Calu3 (cell line): ENCODE data around the gene TINCR. TPM values are rescaled to one million over a fixed set of nuclear protein-coding genes. Genes with fewer than 3 reads are reported as not detected.

Experiments
- Bru-seq: library from RNA; stranded (reverse); fragments of 400-500 nt; gene quantifications from one replicate; lab custom pipeline; 2021; lab: Mats Ljungman, UMichigan
- BruChase-seq, 2 experiments: library from RNA; stranded (reverse); fragments of 400-500 nt; gene quantifications; one replicate each; lab custom pipeline; 2021; lab: Mats Ljungman, UMichigan
- BruUV-seq: library from RNA; stranded (reverse); fragments of 400-500 nt; replicated peaks from 2 replicates; lab custom pipeline; 2021; lab: Mats Ljungman, UMichigan
- CTCF ChIA-PET: fragments of 300-600 bp; sonication (Branson Sonifier 250); formaldehyde crosslinking; loops from one replicate; lab custom pipeline; 2022; ENCODE audit warnings: antibody characterized with exemption; lab: Charles Lee
- DNase-seq: peaks from one replicate; pipeline ENCODE4 v3.0.0; 2022
- H3K27ac Mint-ChIP-seq: one replicate; pipeline ENCODE4 v1.8.0; 2022; ENCODE audit warnings: mixed read lengths; ENCODE audit not compliant: unreplicated experiment
- H3K27me3 Mint-ChIP-seq: one replicate; pipeline ENCODE4 v1.8.0; 2022; ENCODE audit warnings: mixed read lengths; ENCODE audit not compliant: unreplicated experiment
- H3K36me3 Mint-ChIP-seq: one replicate; pipeline ENCODE4 v1.8.0; 2022; ENCODE audit warnings: mild to moderate bottlenecking, moderate library complexity, mixed read lengths; ENCODE audit not compliant: insufficient read depth, unreplicated experiment
- H3K4me1 Mint-ChIP-seq: one replicate; pipeline ENCODE4 v1.8.0; 2022; ENCODE audit warnings: mild to moderate bottlenecking, low read depth, mixed read lengths; ENCODE audit not compliant: unreplicated experiment
- H3K4me3 Mint-ChIP-seq: one replicate; pipeline ENCODE4 v1.8.0; 2022; ENCODE audit warnings: mild to moderate bottlenecking, low read depth, moderate library complexity, mixed read lengths; ENCODE audit not compliant: unreplicated experiment
- H3K9me3 Mint-ChIP-seq: one replicate; pipeline ENCODE4 v1.8.0; 2022; ENCODE audit warnings: low read depth, mixed read lengths; ENCODE audit not compliant: unreplicated experiment
- CTCF ChIP-seq: fragments of 200-600 bp; IDR thresholded peaks from one replicate; pipeline ENCODE4 v1.8.0; 2022; ENCODE audit warnings: antibody characterized with exemption; ENCODE audit not compliant: unreplicated experiment
- intact Hi-C: fragments of 100-400 bp; cut with micrococcal nuclease; formaldehyde crosslinking; loops from one replicate; pipeline ENCODE4 v1.10.0; 2022; ENCODE audit not compliant: unreplicated experiment
- long read RNA-seq: library from polyadenylated mRNA; stranded (forward); transcript quantifications from one replicate; pipeline ENCODE4 v2.0.0, GENCODE V29; 2022
- total RNA-seq: library from RNA; stranded (reverse); gene quantifications from 2 replicates; pipeline ENCODE4 v1.2.3, GENCODE V29; 2022

The TINCR gene
- total RNA-seq = 0.27 and 0.40 TPM in 2 replicates
- Bru-seq, nascent RNA = percentile 26 among the genes with signal in this experiment
- BruChase-seq, experiment 1, labeled RNA remaining after a 6-hour chase = percentile 28 among the genes with signal in this experiment
- percentile 33 among the genes with signal in this experiment for BruChase-seq, experiment 2, labeled RNA remaining after a 2-hour chase
- long read RNA-seq, partial matches to known transcripts = 0 of 2 reads
- long read RNA-seq, other reads (novel, unspliced or antisense) = 0 of 2 reads

GRCh38 chr19:5567360-5567969, at the start of gene TINCR:
TSS of gene TINCR (minus strand) at chr19:5567953.
- intact Hi-C loops = no loop called here
- Mint-ChIP-seq H3K4me1 (no peaks in the 10 kb centered on the region), H3K36me3 (no peaks in the 10 kb centered on the region), H3K27me3 (no peaks in the 10 kb centered on the region), H3K9me3 (no peaks in the 10 kb centered on the region), H3K4me3 (no peak within 1 kb of the TSS), H3K27ac (no peak within 1 kb of the TSS)
- CTCF ChIA-PET = no interaction called here
- no TSS peak for BruUV-seq
- TF ChIP-seq CTCF = peak; percentile 27
- peak; percentile 5 for DNase-seq

DNA sequence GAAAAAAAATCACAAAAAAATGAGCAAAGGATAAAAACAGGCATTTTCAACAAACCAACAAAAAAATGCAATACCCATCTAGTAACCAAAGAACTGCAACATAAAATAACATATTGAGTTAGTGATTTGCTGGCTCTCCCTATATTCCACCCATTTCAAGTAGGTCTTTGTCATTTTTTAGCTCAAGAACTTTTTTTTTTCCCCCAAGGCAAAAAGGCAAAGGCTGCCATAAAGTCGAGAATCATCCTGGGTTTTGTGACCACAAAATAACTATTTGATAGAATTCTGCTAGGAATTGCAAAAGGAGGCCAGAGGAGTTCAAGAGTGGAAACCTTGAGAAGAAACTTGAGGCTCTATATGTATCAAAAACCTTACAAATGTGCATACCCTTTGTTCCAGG, 49.3 kb upstream of the TINCR start:
- Mint-ChIP-seq H3K36me3 (peaks cover 46% of the 10 kb centered on the region), H3K4me3 (no peak overlapping the region), H3K27ac (no peak overlapping the region), H3K27me3 (no peaks in the 10 kb centered on the region), H3K9me3 (no peaks in the 10 kb centered on the region), H3K4me1 (peaks cover 13% of the 10 kb centered on the region)
- intact Hi-C loops = no loop called here
- BruUV-seq = no TSS peak
- CTCF ChIA-PET = no interaction called here
- TF ChIP-seq CTCF = no peak
- no peak for DNase-seq

DNA sequence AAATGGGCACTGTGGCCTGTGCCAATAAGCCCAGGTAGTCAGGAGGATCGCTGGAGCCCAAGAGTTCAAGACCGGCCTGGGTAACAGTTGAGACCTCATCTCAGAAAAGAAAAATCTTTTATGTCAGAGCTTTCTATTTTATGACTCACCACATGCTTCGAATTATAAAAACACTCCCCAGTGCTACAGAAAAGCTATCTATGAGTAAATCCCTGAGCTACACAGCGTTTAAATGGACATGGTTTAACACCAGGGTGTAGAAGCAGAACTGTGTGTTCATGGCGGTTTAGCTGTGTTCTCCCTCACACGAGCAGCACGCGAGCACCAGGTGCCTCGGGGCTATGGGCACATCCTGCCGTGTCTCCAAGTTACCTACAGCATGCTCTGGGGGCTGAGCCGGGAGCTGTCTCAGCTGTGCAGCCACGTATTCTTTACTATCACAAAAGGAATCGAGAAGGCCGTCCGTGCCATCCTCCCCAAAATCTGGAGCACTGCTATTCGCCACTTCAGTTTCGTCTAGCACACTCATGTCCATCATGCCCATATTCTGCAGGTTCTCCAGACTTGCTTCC, 48.1 kb upstream of the TINCR start:
- no peak for DNase-seq
- Mint-ChIP-seq H3K4me3 (no peak overlapping the region), H3K36me3 (peaks cover 37% of the 10 kb centered on the region), H3K27me3 (no peaks in the 10 kb centered on the region), H3K27ac (no peak overlapping the region), H3K9me3 (no peaks in the 10 kb centered on the region), H3K4me1 (peaks cover 9% of the 10 kb centered on the region)
- CTCF ChIA-PET = no interaction called here
- BruUV-seq = no TSS peak
- intact Hi-C loops = no loop called here
- no peak for TF ChIP-seq CTCF

GRCh38 chr19:5612891-5613865, 45.4 kb upstream of the TINCR start:
- H3K4me3 Mint-ChIP-seq = no peak overlapping the region
- H3K27me3 Mint-ChIP-seq = no peaks in the 10 kb centered on the region
- no peaks in the 10 kb centered on the region for H3K4me1 Mint-ChIP-seq
- DNase-seq = no peak
- H3K27ac Mint-ChIP-seq = no peak overlapping the region
- intact Hi-C loops = no loop called here
- no peaks in the 10 kb centered on the region for H3K9me3 Mint-ChIP-seq
- TF ChIP-seq CTCF = no peak
- no TSS peak for BruUV-seq
- CTCF ChIA-PET = interaction anchor here (0.6 kb wide), 1 partner anchor 11 kb away, joined by 5 read pairs; no protein-coding TSS in a partner anchor
- H3K36me3 Mint-ChIP-seq = peaks cover 54% of the 10 kb centered on the region
